Measurements from ENCODE around the gene TAF12.
"Not testable (repeated sequence)": the region's sequence is repeated elsewhere in the genome, so short reads cannot be mapped to it uniquely, and the experiment has no call there.

Gene TAF12

GRCh38 chr1:28642847-28643635, at the start of gene TAF12:
Gene TAF12, minus strand, starts transcription at chr1:28643067. Its CDS starts 20,986 bp downstream, at chr1:28622081.
- peak; percentile 93 for DNase-seq

DNA sequence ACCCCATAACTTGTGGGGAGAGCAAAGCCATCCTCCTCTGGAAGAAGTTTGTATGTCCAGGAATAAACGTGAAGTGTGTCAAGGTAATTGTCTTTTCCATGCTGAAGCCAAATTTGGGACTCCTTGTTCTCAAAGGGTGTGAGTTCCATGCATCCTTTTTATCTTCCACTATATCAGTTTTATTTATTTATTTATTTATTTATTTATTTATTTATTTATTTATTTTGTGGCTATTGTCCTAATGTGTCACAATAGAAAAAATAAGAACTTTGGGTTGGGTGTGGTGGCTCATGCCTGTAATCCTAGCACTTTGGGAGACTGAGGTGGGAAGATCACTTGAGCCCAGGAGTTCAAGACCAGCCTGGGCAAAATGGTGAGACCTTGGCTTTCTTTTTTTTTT, 48.8 kb upstream of the TAF12 start:
- not testable (repeated sequence) for DNase-seq

- no peak for DNase-seq
These were observed 42.1 kb upstream of the TAF12 start for GRCh38 chr1:28684937-28685336.

DNA sequence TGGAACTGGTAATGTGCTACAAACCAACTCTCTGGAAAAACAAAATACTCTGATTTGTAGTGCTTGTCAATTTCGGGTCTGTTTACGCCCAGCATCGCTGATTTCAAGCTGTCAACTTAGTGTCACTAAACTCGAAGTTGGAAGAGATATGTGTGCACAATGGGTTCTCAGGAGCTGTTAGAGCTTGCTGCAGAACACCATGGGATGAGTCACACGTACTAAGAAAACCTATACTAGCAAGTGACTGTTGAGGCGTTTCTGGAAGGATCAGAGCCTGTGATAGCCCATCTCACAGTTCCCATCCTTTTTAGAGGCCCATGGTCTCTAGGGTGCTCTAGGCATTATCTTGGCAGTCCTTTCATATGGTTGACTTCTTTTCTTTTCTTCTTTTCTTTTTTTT, 40.0 kb upstream of the TAF12 start:
- DNase-seq, result no peak

DNA sequence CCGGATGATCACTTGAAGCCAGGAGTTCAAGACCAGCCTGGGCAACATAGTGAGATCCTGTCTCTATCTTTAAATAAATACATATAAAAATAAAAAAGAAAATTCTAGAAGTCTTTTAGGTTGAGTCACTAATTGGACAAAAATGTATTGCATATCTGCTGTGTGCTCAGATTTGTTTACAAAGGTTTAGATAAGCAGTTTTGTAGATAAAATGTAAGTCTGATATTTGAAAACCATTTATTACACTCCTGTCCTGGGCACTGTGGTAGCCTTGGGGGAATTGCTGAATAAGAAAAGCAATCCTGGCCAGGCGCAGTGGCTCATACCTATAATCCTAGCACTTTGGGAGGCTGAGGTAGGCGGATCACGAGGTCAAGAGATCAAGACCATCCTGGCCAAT, 37.3 kb upstream of the TAF12 start:
- no peak for DNase-seq

DNA sequence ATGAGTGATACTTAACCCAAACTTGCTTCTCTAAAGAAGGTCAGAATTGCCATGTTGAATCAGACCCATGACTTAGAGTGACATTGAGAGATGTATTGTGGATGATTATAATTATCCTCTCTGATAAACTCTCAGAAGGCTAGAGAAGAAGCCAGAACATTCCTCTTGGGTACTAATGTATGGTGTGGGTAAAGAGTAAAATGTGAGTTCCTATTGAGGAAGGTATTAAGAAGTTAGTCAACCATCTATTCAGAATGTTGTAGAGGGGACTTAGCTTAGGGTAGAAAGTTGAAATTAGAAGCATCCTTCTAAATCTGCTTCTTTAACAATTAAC, 33.0 kb upstream of the TAF12 start:
- no peak for DNase-seq

DNA sequence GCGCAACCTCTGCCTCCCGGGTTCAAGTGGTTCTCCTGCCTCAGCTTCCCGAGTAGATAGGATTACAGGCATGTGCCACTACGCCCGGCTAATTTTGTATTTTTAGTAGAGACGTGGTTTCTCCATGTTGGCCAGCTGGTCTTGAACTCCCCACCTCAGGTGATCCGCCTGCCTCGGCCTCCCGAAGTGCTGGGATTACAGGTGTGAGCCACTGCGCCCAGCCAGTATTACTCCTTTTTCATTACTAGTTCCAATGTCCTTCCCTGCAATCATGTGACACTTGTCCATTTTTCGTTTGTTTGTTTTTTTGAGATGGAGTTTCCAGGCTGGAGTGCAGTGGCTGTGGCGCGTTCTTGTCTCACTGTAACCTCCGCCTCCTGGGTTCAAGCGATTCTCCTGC, 30.1 kb upstream of the TAF12 start:
- DNase-seq, result not testable (repeated sequence)

- DNase-seq, result no peak
These were observed 28.4 kb upstream of the TAF12 start for GRCh38 chr1:28671254-28671780.

GRCh38 chr1:28668956-28669723, 26.3 kb upstream of the TAF12 start:
- peak; percentile 59 for DNase-seq

GRCh38 chr1:28668191-28668955, 25.5 kb upstream of the TAF12 start, which contains the start of gene GMEB1:
Gene GMEB1, plus strand, starts transcription at chr1:28668784. Its CDS starts 14,829 bp downstream, at chr1:28683613.
- peak; percentile 77 for DNase-seq

GRCh38 chr1:28666806-28667205, 23.9 kb upstream of the TAF12 start:
- DNase-seq, result no peak

DNA sequence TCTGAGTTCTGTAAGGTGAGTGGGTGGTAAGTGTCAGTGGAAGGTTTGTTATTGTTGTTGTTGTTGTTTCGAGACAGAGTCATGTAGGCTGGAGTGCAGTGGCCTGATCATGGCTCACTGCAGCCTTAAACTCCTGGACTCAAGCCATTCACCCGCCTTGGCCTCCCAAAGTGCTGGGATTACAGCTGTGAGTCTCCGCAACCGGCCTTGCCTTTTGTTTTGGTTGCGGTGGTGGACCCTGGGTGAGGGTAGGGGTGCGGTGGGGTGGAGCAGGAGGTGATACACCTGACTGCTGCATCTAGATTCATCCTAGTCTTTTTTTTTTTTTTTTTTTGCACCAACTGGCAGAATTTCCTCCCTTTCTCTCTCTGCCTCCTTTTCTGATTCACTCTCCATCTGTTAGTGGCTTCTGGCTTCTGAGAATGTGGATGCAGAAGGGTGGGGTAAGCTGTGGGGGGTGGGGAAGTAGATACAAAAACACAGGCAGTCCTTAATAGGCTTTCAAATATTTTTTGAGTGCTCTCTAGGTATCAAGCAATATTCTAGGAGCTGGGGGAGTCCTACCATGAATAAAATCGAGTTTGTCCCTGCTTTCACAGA, 21.1 kb upstream of the TAF12 start:
- DNase-seq, result no peak

DNA sequence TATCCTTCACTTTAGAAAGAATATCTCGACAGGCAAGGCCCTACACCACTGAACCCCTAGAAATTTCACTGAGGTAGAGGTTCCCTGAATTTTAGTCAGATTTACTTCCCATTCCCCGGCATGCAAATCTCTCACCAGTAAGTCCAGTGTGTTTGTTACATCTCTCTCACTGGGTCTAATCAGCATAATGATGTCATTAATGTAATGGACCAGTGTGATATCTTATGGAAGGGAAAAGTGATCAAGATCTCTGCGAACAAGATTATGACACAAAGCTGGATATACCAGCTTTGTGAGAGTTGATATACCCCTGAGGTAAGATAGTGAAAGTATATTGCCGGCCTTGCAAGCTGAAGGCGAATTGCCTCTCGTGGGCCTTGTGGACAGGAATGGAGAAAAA, 13.5 kb upstream of the TAF12 start:
- DNase-seq, result no peak

DNA sequence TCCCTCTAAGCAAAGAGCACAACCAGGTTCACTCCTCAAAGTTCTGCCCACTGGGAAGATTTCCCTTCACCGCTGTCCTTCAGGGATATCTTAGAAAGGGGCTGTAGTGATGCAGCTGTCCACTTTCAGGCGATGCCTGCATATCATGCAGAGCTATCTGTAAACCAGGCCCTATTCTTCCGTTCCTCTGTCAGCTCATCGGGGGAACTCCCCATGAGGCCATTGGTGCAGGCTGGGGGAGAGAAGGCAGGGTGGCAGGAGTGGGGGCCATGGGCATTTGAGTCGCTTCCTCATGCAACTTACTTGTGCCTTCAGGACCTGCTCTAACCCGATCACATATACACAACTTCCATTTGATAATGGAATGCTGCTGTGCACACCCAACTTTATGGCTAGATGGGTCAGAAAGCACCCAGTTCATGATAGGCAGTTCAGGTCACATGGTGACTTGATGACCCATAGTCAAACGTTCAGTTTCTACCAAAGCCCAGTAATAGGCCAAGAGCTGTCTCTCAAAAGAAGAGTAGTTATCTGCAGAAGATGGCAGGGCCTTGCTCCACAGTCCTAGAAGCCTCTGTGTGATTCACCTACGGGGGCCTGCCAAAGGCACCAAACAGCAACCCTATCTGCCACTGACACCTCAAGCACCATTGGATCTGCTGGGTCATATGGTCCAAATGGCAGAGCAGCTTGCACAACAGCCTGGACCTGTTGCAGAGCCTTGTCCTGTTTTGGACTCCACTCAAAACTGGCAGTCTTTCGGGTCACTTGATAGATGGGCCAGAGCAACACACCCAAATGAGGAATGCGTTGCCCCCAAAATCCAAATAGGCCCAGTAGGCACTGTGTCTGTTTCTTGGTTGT, 12.8 kb upstream of the TAF12 start:
- DNase-seq, result not testable (repeated sequence)

DNA sequence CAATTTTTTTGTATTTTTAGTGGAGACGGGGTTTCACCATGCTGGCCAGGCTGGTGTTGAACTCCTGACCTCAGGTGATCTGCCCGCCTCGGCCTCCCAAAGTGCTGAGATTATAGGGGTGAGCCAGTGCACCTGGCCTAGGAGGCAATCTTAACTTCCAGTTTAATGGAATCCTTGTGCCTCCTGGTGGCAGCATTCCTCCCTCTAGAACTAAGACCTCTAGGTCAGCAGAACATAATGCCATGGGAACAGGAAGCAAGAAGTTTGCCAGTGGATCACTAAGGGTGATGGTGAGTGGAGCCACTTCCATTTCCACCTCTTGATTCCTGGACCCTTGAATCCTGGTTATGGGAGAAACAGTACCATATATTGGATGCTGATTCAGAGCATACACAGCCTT, 11.0 kb upstream of the TAF12 start:
- peak; percentile 35 for DNase-seq

GRCh38 chr1:28653063-28653462, 10.2 kb upstream of the TAF12 start:
- not testable (repeated sequence) for DNase-seq

DNA sequence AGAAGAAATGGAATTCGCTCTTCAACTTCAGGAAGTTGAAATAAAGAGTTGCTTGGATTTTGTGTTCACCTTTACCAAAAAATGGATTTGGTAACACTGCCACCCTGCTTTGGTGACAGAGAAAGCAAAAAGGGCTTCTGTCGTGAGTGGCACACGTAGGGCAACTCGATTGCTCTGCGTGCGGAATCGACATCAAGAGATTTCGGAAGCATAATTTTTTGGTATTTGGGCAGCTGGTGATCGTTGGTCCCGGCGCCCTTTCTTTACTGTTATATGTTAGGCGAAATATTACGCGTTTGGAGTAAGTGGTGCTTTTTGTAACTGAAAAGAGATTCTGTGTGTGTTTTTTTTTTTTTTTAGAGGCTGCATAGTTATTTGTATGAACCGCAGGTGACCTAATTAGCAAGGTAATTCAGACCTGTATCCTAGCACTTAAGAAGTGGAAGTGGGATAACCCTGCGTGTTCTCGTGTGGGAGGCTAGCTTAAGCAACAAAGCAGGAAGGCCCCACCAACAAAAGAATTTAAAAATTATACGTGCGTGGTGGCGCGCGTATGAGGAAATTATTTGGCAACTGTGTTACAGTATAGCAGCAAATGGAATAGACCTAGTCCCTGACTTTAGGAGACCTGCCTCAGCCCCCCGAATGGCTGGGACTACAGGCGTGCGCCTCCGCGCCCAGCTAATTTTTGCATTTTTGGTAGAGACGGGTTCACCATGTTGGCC, 5.8 kb upstream of the TAF12 start, which contains the start of gene RNU11:
Gene RNU11 (plus strand): TSS at position 127 of the 725 bp plus-strand sequence.
- peak; percentile 99 for DNase-seq

DNA sequence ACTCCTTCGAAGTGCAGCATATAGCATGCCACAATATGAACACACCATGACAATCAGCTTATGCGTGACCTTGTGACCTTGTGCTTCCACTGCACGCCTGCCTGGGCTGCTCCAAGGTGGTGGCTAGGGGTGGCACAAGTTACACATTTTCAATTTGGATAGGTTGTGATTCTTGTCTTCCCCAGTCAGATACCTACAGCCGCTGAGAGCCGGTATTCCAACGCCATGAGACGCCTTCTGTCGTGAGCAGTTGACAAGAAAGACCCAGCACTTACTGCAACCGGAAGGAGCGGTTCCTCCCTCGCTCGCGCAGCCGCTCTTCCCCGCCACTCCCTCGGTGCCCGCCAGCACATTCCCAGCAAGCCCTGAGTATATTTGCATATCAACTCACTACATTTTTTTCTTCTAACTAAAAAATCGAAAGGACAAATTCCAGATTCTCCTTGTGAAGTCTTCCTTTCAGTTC, 5.2 kb upstream of the TAF12 start:
- peak; percentile 76 for DNase-seq

- DNase-seq, result peak; percentile 30
These were observed 3.2 kb upstream of the TAF12 start for GRCh38 chr1:28646040-28646439.

DNA sequence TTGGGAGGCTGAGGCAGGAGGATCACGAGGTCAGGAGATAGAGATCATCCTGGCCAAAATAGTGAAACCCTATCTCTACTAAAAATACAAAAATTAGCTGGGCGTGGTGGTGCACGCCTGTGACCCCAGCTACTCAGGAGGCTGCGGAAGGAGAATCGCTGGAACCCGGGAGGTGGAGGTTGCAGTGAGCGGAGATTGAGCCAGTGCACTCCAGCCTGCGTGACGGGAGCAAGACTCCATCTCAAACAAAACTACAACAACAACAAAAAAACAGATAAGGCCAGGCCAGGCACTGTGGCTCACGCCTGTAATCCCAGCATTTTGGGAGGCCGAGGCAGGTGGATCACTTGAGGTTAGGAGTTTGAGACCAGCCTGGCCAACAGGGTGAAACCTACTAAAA, 2.5 kb upstream of the TAF12 start:
- DNase-seq, result not testable (repeated sequence)

DNA sequence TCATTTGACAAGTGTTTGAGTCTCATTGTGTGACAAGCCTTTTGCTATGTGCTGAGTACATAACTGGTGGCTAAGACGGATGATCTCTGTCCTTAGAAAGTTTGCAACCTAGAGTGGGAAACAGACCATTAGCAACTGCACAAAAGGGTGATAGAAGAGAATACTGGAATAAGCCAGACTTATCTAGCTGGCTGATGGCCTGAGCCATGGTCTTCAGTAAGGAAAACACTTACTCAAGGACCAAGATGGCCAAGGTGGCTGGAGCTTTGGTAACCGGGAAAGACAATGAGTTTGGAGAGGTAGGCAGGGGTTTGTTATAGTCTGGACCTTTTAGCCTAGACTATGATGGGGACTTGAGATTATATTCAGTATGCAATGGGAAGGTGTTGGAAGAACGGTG, 1.6 kb upstream of the TAF12 start:
- DNase-seq, result no peak

All from NCI-H226 (cell line).